WI38 (cell line): ENCODE measurements around the gene DNAJC6.

ENCODE experiments used
- H3K4me3 ChIP-seq: 2 replicates; pipeline ENCODE4 v1.5.1; 2011; ENCODE audit warnings: low read depth, mild to moderate bottlenecking, control low read depth, low read length
- CTCF ChIP-seq: IDR thresholded peaks from 2 replicates; pipeline ENCODE4 v1.5.1; 2012; ENCODE audit warnings: low read depth, mild to moderate bottlenecking, control low read depth, low read length

Gene DNAJC6

GRCh38 chr1:65437616-65438015, 128.3 kb downstream of the DNAJC6 start:
- no peak overlapping the region for H3K4me3 ChIP-seq
- no peak for TF ChIP-seq CTCF

- no peak for TF ChIP-seq CTCF
- H3K4me3 ChIP-seq: no peak overlapping the region
These were observed 131.1 kb downstream of the DNAJC6 start for GRCh38 chr1:65440322-65440900.

- TF ChIP-seq CTCF: no peak
- no peak overlapping the region for H3K4me3 ChIP-seq
These were observed 131.6 kb downstream of the DNAJC6 start for GRCh38 chr1:65440915-65441314.

DNA sequence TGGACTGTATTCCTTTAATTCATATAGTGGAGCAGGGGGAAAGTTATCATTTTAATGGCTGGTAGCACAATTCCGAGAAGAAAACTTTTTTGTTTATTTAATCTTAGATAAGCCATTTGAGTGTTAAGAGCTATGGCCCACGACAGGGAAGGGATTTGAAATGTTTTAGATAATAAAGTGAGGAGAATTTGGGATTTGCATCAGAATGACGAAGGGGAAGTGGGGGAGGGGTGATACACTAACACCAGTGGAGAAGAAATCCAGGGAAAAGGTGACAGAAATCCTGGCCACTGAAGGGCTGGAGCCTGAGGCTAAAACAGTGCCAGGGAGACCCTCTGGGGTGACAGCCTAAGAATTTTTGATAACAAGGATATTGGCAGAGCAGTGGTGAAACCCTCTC, 132.1 kb downstream of the DNAJC6 start:
- no peak for TF ChIP-seq CTCF
- no peak overlapping the region for H3K4me3 ChIP-seq

- no peak for TF ChIP-seq CTCF
- H3K4me3 ChIP-seq: no peak overlapping the region
These were observed 133.1 kb downstream of the DNAJC6 start for GRCh38 chr1:65442442-65442841.

DNA sequence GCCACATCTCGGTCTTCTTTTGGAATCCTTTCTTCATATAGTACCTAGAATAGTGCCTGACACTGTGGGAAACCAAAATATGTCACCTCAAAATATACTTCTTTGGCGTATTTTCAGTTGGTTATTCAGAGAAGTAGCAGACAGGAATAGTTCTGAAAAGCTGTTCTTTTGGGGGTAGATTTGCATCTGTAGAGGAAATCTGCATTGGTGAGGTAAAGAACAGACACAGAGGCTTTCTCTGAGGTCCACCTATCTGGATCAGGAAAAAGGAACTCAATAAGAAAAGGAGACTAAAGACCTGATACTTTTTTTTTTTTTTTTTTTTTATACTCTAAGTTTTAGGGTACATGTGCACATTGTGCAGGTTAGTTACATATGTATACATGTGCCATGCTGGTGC, 134.3 kb downstream of the DNAJC6 start:
- no peak overlapping the region for H3K4me3 ChIP-seq
- no peak for TF ChIP-seq CTCF

GRCh38 chr1:65444128-65444640, 134.8 kb downstream of the DNAJC6 start:
- no peak for TF ChIP-seq CTCF
- no peak overlapping the region for H3K4me3 ChIP-seq
